Measurements from ENCODE around the gene CA7. TPM values are rescaled to one million over a fixed set of nuclear protein-coding genes. Genes with fewer than 3 reads are reported as not detected.
"Not testable (repeated sequence)": the region's sequence is repeated elsewhere in the genome, so short reads cannot be mapped to it uniquely, and the experiment has no call there.

The CA7 gene
- total RNA-seq, 1 donor from 2014 or later, result not detected

GRCh38 chr16:66896682-66897081 is 52.5 kb downstream of the CA7 start:
- DNase-seq (ENCODE audit: low read depth in 2 of 2), result not testable (repeated sequence)

DNA sequence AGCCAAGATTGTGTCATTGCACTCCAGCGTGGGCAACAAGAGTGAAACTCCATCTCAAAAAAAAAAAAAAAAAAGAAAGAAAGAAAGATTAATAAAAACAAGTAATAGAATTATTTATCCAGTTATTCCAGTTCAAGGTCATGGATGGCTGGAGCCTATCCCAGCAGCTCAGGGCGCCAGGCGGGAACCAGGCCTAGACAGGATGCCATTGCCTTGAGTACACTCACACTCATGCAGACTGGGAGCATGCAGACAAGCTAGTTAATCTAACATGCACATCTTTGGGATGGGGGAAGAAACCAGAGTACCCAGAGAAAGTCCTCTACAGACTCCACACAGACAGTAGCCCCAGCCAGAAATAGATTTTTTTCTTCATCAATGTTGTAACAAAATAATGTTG is 54.0 kb downstream of the CA7 start:
- no peak for DNase-seq (ENCODE audit: low read depth in 2 of 2)

- DNase-seq (ENCODE audit: low read depth in 2 of 2), result no peak
Measured at GRCh38 chr16:66898933-66899309, 54.7 kb downstream of the CA7 start.

GRCh38 chr16:66899310-66899944 is 55.2 kb downstream of the CA7 start:
- DNase-seq (ENCODE audit: low read depth in 2 of 2), result no peak

- DNase-seq (ENCODE audit: low read depth in 2 of 2), result peak in 1 of 2 donors; percentile 61
Measured at GRCh38 chr16:66899945-66900710, 55.9 kb downstream of the CA7 start.

DNA sequence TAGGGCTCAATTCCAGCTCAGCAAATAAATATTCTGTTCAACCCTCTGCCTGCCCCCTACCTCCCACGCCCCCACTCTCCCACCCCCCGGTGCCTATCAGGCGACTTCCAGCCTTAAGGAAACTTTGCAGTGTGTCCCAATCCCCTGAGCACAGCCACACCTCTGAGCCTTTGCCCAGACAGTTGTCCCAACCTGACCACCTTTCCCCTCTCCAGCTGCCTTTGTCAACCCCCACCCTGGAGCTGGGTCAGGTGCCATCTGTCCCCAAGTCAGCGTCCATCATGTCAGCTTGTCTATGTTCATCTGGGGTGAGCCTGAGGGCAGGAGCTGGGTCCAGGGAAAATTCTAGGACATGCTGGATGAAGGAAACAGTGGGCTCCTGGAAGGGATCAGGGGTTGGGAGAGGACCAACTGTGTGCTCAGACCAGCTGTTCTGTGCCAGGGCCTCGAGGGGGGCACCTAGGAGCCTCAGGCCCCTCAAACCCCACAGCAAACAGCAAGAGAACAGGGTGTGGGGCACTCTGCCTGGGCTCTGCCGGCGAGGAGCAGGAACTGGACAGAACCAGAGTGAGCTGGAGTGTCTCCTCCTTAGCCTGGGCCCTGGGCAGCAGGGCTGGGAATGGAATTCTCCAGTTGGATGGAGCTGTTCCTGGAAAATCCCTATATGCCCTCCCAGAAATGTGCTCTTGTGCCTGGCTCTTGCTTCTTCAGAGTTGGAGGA is 56.7 kb downstream of the CA7 start:
- DNase-seq (ENCODE audit: low read depth in 2 of 2), result no peak

- DNase-seq (ENCODE audit: low read depth in 2 of 2), result no peak
Measured at GRCh38 chr16:66901626-66902025, 57.4 kb downstream of the CA7 start.

DNA sequence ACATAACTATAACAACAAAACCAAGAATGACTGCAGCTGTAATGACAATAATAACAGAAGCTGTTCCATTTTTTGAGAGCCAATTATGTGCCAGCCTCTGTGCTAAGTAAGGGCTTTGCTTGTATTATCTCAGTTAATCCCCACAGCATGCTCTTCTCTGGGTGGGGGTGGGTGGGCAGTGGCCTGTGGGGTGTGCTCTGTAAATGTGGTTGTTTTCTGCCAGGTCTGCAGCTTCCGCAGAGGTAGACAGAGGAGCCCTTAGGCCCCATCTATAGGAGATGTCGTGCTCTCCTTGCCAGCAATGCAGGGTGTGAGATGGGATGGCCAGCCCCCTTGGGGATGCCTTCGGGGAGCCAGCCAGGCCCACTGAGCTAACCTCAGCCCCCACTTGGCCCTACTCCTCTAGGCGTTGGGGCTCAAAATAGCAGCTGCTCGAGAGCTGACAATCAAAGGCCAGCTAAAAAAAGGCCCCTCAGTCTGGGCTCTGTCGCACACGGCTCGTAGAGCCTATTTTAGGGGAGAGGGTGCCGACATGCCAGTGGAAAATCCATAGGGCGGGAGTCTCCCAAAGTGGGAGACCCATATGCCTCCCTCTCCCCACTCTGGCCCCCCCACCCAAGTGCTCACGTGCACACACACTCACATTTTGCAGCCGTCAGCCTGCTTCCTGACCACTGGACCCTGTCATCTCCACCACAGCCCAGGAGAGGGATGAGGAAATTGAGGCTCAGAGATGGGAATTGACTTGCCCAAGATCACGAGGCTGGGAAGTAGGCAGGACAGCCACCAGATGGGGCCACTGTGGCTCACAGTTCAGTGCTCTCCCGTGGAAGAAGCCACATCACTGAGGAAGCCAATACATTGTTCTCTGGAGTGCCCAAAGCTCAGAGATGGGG is 58.7 kb downstream of the CA7 start:
- DNase-seq (ENCODE audit: low read depth in 2 of 2), result no peak

Other genes with a start within 250 kb of the CA7 start
- gene CMTM3, start 239.7 kb upstream of the CA7 start, total RNA-seq, result 21.8 and 35.8 TPM in 2 replicates
- gene CMTM4, start 147.7 kb upstream of the CA7 start, total RNA-seq, result 9.4 and 12.4 TPM in 2 replicates
- gene DYNC1LI2, start 92.8 kb upstream of the CA7 start, total RNA-seq, result 98.4 and 101 TPM in 2 replicates
- gene TERB1, start 42.8 kb upstream of the CA7 start, total RNA-seq, result under 0.01 TPM in 1 of 2 replicates, not detected in the other
- gene NAE1, start 13.4 kb upstream of the CA7 start, total RNA-seq, result 31.6 and 44.3 TPM in 2 replicates
- gene PDP2, start 36.1 kb downstream of the CA7 start, total RNA-seq, result 5.1 and 7.5 TPM in 2 replicates
- gene CDH16, start 74.5 kb downstream of the CA7 start, total RNA-seq, result not detected in 2 replicates
- gene RRAD, start 81.1 kb downstream of the CA7 start, total RNA-seq, result 0.25 and 1.0 TPM in 2 replicates
- gene CIAO2B, start 90.0 kb downstream of the CA7 start, total RNA-seq, result 135 and 156 TPM in 2 replicates
- 13.1 and 16.2 TPM in 2 replicates for gene CES2, start 91.1 kb downstream of the CA7 start, total RNA-seq
- gene CES3, start 116.9 kb downstream of the CA7 start, total RNA-seq, result not detected in 2 replicates
- gene CES4A, start 144.2 kb downstream of the CA7 start, total RNA-seq, result 1.0 and 1.6 TPM in 2 replicates
- gene CBFB, start 184.7 kb downstream of the CA7 start, total RNA-seq, result 44.8 and 51.1 TPM in 2 replicates